Brain microvascular endothelial cell (primary cell): ENCODE results near the gene LYVE1.

Experiments used
- DNase-seq: peaks from one replicate; pipeline ENCODE4 v3.0.0-alpha.2; 2020
- H3K27ac ChIP-seq: fragments of 250-450 bp; sonication (Bioruptor Pico); 2 replicates; pipeline ENCODE4 v1.5.1; 2020; ENCODE audit warnings: mild to moderate bottlenecking, moderate library complexity
- H3K27me3 ChIP-seq: fragments of 250-450 bp; sonication (Bioruptor Pico); replicated peaks from 2 replicates; pipeline ENCODE4 v1.5.1; 2020; ENCODE audit warnings: mild to moderate bottlenecking
- H3K36me3 ChIP-seq: fragments of 250-450 bp; sonication (Bioruptor Pico); replicated peaks from 2 replicates; pipeline ENCODE4 v1.5.1; 2020; ENCODE audit warnings: mild to moderate bottlenecking
- H3K4me3 ChIP-seq: 2 replicates; pipeline ENCODE4 v1.5.1; 2011; ENCODE audit warnings: low read depth, mild to moderate bottlenecking, control low read depth, low read length, moderate library complexity
- in situ Hi-C: cut with HindIII; loops from 2 replicates; pipeline ENCODE4 v1.10.0; 2017; ENCODE audit warnings: low sequenced_read_pairs, low pct_ligation_motif_present
- TF ChIP-seq, protein P1 (sequence below): IDR thresholded peaks from 2 replicates; pipeline ENCODE4 v1.5.1; 2011; ENCODE audit warnings: low read depth, mild to moderate bottlenecking, moderate library complexity, low read length, control low read depth, inconsistent platforms; ENCODE audit errors: missing control alignments

Gene LYVE1

DNA sequence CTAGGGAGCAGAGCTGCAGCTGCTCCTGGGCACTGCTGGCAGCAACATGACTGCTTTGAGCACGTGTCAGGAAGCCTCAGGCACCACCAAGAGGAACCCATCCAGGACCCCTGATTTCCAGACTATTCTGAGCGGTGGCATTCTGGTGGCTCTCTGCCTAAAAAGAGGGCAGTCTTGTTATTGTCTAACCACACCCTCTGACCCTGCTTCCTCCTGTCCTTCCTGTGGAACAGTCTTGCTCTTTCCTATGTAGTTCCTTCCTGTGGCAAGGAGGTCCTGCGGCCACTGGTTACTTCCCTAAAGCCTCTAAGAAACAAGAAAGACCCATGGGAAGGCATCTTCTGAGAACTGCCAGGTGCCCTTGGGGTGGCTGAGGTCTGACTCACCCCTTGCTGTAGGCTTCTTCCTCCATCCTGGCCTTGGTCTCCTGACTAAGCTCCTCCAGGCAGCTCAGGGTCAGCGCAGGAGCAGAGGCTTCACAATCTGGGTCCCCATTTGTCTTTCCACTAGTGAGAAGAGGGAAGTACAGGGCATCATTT is 13.1 kb upstream of the LYVE1 start:
- no peak for DNase-seq
- TF ChIP-seq, protein P1, sequence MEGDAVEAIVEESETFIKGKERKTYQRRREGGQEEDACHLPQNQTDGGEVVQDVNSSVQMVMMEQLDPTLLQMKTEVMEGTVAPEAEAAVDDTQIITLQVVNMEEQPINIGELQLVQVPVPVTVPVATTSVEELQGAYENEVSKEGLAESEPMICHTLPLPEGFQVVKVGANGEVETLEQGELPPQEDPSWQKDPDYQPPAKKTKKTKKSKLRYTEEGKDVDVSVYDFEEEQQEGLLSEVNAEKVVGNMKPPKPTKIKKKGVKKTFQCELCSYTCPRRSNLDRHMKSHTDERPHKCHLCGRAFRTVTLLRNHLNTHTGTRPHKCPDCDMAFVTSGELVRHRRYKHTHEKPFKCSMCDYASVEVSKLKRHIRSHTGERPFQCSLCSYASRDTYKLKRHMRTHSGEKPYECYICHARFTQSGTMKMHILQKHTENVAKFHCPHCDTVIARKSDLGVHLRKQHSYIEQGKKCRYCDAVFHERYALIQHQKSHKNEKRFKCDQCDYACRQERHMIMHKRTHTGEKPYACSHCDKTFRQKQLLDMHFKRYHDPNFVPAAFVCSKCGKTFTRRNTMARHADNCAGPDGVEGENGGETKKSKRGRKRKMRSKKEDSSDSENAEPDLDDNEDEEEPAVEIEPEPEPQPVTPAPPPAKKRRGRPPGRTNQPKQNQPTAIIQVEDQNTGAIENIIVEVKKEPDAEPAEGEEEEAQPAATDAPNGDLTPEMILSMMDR: no peak
- H3K27me3 ChIP-seq: no peaks in the 10 kb centered on the region
- H3K36me3 ChIP-seq: no peaks in the 10 kb centered on the region
- in situ Hi-C loops: no loop called here
- no peak overlapping the region for H3K27ac ChIP-seq
- H3K4me3 ChIP-seq: no peak overlapping the region

DNA sequence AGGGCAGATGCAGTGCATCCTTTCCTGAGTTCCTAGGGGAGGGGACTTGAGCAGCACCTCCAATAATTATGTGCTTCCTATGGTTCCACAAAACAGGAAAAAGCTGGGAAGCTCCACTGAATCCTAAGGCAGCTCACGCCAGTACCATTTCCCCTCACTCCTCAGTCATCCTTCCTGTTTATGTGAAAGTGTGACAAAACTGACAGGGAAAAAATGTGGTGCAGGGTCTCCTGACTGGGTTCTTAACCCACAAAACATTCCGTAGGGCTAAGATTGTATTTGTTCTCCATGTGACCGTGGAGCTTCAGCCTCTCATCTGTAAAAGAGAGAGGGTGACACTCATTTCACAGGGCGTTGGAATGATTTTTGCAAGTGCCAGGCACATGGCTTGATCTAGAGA is 12.2 kb upstream of the LYVE1 start:
- TF ChIP-seq, protein P1: no peak
- Histone ChIP-seq H3K4me3 (no peak overlapping the region), H3K36me3 (no peaks in the 10 kb centered on the region), H3K27ac (no peak overlapping the region), H3K27me3 (no peaks in the 10 kb centered on the region)
- in situ Hi-C loops: no loop called here
- DNase-seq: no peak

DNA sequence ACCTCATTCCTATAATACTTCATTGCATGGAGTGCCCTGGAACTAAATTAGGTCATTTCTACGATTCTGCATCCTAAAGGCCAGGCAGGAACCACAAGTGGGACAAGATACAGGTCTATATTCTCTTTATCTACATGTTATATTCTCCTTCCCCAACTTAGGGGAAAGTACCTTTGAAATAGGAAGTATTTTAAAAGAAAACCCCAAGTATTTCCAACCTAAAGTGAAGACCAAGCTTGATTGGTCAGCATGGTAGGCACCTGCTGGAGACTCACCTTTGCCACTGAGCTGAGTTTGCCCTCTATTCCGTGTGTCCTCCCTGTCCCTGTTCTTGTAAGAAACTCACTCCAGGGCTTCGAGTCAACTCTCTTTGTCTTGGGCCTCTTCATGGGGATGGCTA is 11.2 kb upstream of the LYVE1 start:
- H3K36me3 ChIP-seq: no peaks in the 10 kb centered on the region
- in situ Hi-C loops: no loop called here
- DNase-seq: no peak
- TF ChIP-seq, protein P1: no peak
- H3K27me3 ChIP-seq: no peaks in the 10 kb centered on the region
- no peak overlapping the region for H3K27ac ChIP-seq
- no peak overlapping the region for H3K4me3 ChIP-seq

DNA sequence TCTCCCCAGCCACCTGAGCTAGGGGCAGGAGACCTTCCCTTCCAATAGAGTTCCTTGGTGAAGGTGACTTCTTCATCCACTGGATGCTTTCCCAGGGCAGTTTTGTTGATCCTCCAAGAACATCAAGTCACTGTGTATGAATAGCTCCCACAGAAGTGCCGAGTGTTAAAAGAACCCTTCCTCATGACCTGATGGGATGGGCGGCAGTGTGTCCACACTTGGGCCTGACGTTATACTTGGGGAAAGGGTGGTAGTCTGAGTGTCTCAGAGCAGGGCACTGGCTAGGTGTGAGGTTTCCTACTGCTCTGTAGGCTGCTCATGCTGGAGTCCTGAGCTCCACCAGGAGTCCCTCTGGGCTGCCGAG is 7.6 kb upstream of the LYVE1 start:
- DNase-seq: no peak
- H3K27ac ChIP-seq: no peak overlapping the region
- H3K4me3 ChIP-seq: no peak overlapping the region
- TF ChIP-seq, protein P1: no peak
- no peaks in the 10 kb centered on the region for H3K36me3 ChIP-seq
- in situ Hi-C loops: no loop called here
- no peaks in the 10 kb centered on the region for H3K27me3 ChIP-seq

DNA sequence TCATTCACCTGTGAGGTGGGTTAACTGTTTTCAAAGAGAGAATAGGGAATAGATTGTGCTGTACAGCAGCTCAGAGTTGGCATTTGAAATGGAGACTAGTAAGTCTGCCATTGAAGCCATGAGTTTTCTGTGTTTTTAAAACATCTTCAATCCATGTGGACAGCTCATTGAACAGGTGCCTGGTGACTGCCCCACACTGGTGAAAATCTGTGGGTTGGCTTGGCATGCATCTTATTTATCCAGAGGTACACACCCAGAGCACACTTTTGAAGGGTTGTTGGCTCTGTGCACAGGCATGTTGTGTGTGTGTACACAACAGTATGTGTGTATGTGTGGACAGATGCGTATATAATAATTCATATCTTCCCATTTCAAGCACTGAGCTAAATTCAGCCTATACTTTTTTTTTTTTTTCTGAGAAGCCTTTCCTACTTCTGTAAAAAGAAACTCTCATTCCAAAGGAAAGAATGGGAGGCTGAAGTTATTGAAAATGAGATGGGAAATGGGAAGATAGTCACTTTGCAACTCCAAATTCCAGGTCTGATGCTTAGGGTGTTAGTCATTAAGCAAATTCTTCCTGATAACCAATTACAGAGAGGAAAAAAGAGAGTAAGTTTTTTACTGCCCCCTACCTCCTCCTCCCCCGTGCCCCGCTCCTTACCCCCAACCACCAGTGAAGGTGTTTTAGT is 7.0 kb upstream of the LYVE1 start:
- no peak overlapping the region for H3K27ac ChIP-seq
- TF ChIP-seq, protein P1: no peak
- no peaks in the 10 kb centered on the region for H3K36me3 ChIP-seq
- in situ Hi-C loops: no loop called here
- no peak overlapping the region for H3K4me3 ChIP-seq
- no peak for DNase-seq
- no peaks in the 10 kb centered on the region for H3K27me3 ChIP-seq

DNA sequence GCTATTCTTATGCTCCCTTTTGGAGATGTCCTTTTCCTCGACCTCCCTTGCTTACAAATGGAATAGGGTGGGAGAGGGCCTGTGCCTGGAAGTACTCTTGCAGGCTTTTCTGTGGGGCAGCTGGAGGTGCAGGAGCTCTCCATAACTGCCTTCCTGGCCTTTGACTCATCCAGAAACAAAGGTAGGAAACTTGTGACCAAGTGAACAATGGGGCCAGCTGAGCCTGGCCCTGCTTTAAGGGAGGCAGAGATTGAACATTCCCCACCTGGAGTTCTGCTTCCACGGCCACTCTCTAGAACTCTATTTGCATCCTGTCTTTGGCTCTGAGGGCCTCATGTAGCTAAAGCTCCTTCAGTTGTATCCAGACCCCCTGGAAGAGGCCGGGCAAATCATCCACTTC is 5.1 kb upstream of the LYVE1 start:
- in situ Hi-C loops: no loop called here
- no peak overlapping the region for H3K27ac ChIP-seq
- DNase-seq: no peak

More for the DNA sequence above, 5.1 kb upstream of the LYVE1 start:
- Histone ChIP-seq H3K36me3 (no peaks in the 10 kb centered on the region), H3K4me3 (no peak overlapping the region), H3K27me3 (no peaks in the 10 kb centered on the region)
- TF ChIP-seq, protein P1: no peak
